ENCODE measurements around the gene CYP19A1.

Gene CYP19A1

DNA sequence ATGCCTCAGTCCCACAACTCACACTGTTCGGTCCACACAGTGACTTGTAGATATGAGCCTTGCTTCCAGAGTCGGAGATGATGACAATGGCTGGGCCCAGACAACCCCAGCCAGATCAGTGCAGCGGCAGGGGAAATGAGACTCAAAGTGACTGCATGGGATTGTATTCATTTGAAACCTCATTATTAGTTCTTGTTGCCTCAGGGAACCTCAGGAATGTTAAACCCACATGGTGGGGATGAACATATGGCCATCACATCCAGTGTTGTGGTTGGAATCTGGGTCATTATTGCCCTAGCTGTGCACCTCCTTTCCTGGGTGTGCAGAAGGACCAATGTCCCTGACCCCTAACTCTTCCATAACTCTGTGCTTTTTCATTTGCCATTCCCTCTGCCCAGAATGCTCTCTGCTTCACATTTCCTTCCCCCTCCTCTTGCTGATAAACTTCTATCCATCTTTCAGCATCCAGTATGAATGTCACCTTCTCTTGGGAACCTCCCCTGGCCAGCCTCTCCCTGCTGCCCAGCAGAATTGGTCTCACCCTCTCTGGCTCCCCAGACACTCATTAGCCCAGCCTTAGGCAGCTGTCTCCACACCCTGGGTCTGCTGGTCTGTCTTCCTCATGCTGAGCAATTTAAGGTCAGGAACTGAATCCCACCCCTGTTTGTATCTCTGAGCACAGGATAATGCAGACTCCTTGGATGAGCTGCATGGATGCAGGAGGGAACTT is 176.7 kb downstream of the CYP19A1 start:
- 95 to 100% methylated on average over 2 to 3 of the region's 3 CpGs for WGBS, 2 experiments (ENCODE audit: insufficient coverage in 2 of 2)
- Histone ChIP-seq H3K4me3 (ENCODE audit: extremely low read depth, insufficient read depth, low read length, poor library complexity, severe bottlenecking) (no peak overlapping the region), H3K36me3 (ENCODE audit: control insufficient read depth, insufficient read depth, low read length) (no peaks in the 10 kb centered on the region), H3K9me3 (ENCODE audit: control insufficient read depth, low read length) (no peaks in the 10 kb centered on the region), H3K4me1 (ENCODE audit: control insufficient read depth, insufficient read depth, low read length, poor library complexity, severe bottlenecking) (peaks cover 8% of the 10 kb centered on the region), H3K27ac (ENCODE audit: low read depth, low read length, severe bottlenecking) (no peak overlapping the region)

- no peaks in the 10 kb centered on the region for H3K9me3 ChIP-seq (ENCODE audit: control insufficient read depth, low read length)
- no peaks in the 10 kb centered on the region for H3K36me3 ChIP-seq (ENCODE audit: control insufficient read depth, insufficient read depth, low read length)
- H3K4me3 ChIP-seq (ENCODE audit: extremely low read depth, insufficient read depth, low read length, poor library complexity, severe bottlenecking) = no peak overlapping the region
- WGBS, 2 experiments (ENCODE audit: insufficient coverage in 2 of 2) = 92 to 93% methylated on average over 3 to 4 of the region's 7 CpGs
- H3K4me1 ChIP-seq (ENCODE audit: control insufficient read depth, insufficient read depth, low read length, poor library complexity, severe bottlenecking) = peaks cover 8% of the 10 kb centered on the region
- H3K27ac ChIP-seq (ENCODE audit: low read depth, low read length, severe bottlenecking) = no peak overlapping the region
Observed at GRCh38 chr15:51160484-51160883, 177.9 kb downstream of the CYP19A1 start.
